GM19395 (cell line): ENCODE data around the gene BLOC1S4.
"Not testable (repeated sequence)": the region's sequence is repeated elsewhere in the genome, so short reads cannot be mapped to it uniquely, and the experiment has no call there.

ENCODE experiments used
- ATAC-seq: cut with Tn5 transposase; IDR thresholded peaks from one replicate; pipeline ENCODE4 v1.9.1; 2021; ENCODE audit warnings: mild to moderate bottlenecking, moderate library complexity; ENCODE audit not compliant: unreplicated experiment

The BLOC1S4 gene

DNA sequence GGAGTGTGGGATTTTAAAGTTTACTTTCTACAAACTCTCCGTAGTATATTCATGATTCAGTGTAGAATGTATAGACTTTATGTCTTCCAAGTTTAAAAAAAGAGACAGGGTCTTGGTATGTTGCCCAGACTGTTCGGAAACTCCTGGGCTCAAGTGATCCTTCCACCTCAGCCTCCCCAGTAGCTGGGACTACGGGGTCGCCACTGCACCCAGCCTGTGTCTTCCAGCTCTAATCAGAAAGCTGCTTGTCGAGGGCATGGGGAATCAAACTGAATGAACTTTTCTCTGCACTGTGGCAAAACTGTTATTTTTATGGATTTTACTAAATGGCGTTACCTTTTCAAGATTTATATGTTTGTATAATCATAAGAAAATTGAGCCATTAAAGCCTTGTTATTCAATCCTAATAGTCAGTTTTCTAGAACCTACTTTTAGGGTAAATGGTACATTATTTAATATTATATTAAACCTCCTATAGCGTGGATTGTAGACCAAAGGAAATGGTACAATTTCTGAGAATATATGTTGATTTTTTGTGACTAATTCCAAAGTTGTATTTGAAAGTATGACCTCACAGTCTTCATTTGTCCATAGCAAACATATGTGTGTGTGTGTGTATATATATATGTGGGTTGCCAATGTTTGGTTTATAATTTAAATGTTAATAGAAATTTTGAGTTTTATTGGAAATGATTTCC, 1.1 kb downstream of the BLOC1S4 start:
- no peak for ATAC-seq

DNA sequence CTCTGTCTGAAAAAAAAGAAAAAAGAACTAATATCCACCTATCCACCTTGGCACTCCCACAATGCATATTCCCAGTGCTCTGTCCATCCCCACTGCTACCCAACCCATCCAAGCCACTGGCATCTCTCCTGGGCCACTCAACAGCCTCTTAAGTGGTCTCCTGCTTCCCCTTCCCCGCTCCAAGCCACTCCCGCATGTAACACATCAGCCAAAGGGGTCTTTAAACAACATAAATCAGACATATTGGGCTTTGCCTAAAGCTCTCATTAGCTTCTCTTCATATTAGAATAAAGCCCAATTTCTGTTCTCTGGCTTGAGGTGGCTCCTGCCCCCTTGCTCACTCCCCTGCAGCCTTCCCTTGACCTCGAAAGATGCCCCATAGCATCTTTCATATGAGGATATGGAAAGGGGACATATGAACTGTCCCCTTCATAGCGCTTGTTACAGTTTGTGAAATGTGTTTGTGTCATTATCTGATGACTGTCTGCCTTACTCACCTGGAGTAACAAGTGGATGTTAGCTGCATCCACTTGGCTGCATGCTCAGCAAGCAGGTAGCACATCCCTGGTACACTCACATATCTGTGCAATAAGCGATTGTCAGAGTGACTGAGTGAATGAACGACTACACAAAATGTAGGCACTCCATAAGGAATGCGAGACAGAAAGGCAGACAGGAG, 3.1 kb downstream of the BLOC1S4 start:
- no peak for ATAC-seq

DNA sequence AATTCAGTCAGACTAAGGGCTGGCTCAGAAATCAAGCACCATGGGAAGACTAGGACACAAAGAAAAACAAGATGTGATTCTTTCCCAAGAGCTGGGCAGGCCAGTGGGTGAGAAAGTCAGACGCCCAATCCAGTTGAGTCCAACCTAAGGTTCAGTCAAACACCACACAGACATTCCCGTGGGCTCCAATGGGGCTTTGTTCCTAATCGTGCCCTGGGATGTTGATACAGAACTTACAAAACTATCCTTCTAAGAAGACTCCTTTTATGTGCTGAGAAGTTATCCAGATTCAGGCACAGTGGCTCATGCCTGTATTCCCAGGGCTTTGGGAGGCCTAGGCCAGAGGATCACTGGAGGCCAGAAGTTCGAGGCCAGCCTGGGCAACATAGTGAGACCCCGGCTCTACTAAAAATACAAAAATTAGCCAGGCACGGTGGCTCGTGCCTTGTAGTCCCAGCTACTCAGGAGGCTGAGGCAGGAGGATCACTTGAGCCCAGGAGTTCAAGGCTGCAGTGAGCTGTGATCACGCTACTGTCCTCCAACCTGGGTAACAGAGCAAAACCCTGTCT, 3.7 kb downstream of the BLOC1S4 start:
- no peak for ATAC-seq

DNA sequence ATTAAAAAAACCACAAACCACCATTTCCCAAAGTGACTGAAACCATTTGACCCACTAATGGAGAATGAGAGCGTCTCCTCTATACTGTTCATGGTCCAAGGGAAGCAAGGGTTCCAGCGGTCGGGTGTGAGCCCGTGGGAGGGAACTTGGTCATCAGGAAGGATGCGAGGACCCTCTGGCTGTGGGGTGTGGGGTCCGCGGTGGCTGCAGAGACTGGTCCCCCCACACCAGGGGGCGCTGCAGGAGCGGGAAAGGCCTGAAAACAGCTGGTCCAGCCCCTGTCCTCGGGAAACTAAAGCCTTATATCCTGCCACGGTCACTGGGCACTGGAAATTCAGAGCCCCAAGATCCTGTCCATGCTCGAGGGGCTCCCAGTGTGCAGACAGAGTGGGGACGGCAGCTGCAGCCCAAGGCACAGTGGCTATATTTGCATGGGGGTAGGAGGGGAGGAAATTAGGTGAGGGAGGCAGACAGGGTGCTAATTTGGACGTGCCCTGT, 4.3 kb downstream of the BLOC1S4 start:
- no peak for ATAC-seq

DNA sequence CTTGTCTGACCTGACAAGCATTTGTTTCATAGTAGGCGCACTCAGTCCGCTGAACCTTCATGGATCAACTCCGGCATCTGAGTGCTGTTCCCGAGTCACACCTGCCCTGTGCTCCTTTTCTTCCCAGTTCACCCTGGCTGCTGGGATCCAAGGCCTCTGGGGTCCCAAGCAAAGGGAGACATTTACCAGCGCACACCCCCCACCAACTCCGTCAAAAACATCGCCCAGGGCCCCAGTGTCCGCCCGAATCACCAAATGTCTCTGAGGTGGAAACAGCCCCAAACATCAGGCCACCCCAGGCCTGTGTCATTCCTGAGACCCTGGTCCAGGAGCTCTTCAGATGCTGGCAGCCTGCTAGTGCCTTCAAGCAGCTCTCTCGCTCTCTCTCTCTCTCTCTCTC, 5.1 kb downstream of the BLOC1S4 start:
- no peak for ATAC-seq

DNA sequence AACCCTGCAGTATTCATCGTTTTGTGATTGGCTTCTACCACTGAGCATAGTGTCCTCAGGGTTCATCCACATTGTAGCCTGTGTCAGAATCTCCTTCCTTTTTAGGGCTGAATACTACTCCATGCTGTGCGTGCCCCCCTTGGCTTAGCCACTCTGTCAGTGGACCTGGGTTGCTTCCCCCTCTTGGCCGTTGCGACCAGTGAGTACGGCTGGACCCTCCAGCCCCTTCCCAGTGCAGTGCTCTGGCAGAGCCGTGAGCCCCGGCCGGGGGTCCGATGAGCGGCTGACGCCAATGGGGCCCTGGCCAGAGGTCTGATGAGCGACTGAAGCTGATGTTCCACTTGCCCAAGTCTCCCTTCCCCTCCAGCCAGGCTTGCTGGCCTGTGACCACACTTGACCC, 6.9 kb downstream of the BLOC1S4 start:
- no peak for ATAC-seq

DNA sequence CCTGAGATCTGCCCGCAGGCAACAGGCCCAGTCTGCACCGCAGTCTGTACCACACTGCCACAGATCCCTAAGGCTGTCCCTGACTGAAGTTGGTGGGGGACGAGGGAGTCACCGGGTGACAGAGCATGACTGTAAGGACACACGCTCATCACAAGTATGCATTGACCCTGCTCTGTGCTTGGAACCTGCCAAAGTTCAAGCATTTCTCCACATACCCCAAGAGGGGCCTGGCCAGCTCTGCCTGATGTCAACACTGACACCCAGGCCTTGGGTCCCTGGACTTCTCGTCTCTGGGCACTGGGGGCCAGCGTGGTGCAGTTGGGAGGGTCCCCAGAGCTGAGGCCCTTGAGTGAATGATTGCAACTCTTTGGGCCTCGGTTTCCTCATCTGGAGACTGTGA, 7.9 kb downstream of the BLOC1S4 start:
- no peak for ATAC-seq

DNA sequence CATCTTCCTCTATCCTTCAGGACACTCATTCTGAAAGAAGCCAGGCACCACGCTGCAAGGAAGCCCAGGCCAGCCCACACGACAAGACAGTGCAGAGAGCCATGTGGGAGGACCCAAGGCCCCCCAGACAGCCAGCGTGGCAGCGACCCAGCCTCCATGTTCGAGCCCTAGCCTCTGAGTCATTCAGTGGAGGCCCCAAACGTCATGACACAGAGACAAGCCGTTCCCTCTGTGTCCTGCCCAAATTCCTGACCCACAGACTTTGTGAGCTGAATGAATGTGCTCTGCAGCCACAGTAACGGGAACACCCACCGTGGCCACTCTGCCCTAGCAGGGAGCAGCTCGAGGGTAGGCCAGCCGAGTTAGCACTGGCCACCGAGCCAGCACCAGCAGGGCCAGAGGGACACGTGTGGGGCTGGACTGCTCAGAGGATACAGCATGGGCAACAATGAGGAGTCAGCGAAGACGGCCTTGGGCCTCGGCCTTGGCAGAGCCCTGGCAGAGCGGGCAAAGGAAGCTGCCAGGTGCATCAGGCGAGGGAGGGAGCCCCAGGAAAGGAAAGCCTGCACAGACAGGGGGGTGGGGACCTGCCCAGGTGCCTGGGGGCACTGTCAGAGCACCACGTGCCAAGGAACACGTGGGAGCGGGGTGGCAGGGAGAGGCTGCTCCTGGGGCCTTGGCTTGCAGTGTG, 8.6 kb downstream of the BLOC1S4 start:
- ATAC-seq = no peak

DNA sequence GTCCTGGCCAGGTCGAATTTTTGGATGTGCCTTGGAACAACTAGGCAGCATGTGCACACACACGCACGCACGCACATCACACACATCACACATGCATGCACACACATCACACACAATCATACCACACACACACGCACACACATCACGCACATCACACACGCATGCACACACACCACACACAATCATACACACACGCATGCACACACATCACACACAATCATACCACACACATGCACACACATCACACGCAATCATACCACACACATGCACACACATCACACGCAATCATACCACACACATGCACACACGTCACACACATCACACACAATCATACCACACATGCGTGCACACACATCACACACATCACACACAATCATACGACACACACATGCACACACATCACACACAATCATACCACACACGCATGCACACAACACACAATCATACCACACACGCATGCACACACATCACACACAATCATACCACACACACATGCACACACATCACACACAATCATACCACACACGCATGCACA, 9.5 kb downstream of the BLOC1S4 start:
- not testable (repeated sequence) for ATAC-seq

DNA sequence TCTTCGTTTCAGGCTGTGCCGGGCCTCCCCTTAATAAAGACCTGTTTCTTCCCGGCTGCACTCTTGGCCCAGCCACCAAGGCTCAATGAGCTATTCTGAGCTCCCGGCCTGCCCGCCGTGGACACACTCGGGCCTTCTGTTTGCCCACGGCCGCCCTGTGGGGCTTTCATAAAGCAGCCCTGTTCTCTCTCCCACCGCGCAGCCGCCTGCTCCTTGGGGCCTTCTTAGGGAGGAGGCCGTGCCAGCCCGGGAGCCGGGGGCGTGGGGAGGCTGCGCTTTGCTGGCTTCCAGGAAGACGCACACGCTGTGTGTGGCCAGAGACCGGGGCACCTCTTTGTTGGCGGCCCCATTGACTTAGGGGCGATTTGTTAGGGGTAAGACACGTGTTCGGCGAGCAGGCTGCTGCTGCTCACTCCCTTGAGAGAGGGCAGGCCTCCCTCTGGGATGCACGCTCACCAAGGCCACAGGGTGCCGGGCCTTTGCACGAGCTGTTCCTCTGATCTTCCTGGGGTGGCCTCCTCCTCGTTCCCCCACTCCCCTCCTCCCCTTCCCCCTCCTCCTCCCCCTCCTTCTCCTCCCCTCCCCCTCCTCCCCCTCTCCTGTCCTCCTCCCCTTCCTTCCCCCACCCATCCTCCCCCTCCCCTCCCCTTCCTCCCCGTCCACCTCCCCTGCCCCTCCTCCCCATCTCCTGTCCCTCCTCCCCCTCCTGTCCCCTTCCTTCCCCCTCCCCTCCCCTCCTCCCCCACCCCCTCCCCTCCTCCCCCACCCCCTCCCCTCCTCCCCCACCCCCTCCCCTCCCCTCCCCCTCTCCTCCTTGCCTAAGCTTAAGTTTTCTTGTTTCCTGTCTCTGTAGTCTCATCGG, 11.3 kb downstream of the BLOC1S4 start:
- ATAC-seq = no peak

DNA sequence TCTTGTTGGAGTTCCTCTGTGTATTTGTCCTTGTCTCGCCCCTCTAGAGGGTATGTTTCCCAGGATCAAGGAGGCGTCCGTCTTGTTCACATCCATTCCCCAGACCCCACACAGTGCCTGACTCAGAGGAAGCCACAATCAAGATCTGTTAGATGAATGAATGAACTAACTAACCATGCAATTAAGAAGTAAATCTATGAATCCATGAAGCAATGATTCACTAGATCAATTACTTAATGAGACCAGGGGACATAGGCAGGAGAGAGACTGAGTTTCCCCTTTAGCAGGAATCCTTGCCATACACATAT, 11.9 kb downstream of the BLOC1S4 start:
- ATAC-seq = no peak

DNA sequence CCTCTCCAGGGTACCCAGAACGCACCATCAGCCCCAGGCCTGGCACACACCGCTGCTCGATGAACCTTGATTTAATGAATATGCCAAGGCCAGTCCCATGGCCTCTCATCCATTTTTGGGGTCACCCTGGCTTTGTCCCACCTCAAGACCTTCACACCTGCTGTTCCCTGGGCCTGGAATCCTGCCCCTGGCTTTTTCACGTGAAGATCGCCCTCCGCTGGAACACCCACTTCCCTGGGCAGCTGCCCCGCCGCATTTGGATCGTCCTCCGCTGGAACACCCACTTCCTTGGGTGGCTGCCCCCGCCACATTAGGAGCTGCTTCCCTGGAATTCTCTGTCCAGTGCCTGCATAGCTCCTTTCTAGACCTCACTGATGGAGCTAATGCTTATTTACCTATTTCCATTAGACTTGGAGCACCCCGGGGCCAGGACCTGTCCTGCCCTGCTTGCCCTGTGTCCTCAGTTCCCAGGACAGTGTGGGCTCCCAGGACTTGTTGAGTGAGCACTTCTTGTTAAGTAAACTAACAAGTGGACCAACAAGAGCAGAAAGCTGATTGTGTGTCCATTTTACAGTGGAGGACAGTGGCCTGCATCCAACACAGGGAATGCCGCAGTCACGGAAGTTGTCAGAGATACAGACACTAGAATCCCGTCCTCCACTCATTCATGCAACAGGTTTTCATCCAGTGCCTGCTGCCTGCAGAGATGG, 12.5 kb downstream of the BLOC1S4 start:
- ATAC-seq = no peak

DNA sequence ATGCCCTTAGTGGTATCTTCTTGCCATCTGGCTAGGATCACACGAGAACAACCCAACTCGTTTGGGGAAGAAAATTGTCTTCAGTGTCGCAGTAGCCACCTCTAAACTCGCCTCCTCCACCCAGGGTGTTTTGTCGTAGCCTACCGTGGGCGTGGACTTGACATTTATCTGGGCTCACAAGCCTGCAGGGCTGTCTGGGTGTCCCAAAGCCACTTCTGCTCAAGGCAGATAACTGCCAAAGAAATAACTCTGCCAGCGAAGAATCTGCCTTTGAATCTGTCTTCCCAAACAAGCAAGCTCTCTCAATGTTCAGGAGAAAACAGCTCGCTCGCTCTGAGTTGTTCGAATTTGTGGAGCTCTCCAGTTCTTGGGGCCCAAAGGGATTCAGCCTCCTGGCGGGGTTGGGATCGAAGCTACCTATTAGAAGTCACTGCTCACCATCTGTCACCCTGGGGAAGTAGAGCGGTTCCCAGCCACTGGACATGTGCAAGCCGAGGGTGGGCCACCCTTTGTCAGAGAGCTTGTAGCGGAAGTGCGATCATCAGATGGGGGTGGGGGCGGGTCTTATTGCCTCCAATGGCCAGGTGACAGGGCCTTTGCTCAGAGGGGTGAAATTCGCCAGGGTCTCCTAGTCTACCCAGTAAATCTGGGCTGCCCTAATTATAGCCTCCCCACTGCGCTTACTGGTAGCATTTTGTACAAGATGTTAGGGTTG, 14.8 kb downstream of the BLOC1S4 start:
- ATAC-seq = no peak

DNA sequence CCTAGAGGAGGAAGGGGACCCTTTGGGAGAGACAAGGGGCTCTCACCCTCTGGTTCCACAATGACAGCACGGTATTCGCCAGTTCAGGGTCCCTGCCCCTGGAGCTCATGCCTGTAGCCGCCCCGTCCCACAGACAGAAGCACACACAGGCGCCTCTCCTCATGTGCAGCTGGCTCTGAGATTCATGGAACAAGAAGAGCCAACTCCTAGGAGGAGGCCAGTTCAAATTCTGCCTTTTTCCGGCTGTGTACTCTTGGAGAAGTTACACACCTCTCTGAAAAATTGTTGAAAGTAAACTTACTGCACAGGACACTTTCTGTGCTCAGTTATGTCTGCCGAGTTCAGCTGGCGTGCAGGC, 15.3 kb downstream of the BLOC1S4 start:
- ATAC-seq = no peak

DNA sequence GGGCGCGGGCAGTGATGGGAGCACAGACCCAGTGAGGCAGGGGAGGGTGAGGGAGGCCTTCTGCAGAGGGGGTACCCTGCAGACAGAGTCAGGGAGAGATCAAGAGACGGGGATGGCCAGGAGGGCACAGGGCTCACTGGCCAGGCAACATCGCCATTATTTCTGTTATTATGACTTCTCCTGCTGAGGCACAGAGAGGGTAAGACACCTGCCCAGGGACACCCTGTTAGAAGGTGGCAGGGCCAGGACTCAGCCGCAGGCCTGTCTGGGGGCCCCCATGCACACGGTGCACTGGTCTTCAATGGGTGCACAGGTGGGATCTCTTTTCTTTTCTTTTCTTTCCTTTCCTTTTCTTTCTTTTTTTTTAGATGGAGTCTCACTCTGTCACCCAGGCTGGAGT, 15.8 kb downstream of the BLOC1S4 start:
- no peak for ATAC-seq

DNA sequence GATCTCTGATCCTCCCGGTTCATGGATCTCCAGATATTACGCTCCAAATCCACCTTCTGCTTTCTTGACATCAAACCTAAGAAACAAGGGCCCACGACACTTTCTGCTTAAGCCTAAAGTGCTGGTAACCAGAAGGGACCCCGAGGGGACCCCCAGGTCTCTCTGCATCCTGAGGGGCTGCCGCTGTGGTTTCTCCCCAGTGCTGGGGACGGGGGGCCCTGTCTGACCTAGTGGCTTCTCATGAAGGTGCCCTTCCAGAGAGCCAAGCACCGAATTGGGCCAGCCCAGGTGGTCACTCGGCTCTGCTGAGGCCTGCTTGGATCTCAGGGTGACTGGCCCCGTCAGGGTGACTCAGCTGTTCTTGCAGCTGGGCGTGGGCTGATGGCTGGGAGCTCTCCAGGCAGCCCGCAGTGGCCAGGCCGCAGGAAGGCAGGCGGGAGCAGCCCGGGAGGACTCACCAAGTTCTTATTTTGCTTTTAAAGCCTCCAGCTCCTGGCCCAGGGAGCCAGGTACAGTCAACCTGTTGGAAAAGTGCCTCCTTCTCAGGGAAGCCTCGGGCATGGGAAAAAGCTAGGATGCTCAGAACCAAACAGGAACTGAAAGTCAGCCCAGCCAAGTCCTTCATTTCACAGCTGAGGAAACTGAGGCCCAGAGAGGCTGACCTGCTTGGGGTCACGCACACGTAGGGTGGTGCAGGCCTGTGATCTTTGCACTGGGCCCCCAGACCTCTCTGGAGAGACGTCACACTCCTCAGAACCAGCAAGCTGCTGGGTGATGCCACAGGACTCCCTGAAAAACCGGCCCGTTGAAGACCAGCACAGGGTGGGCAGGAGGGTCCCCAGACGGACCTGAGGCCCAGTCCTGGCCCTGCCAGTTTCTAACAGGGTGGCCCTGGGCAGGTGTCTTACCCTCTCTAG, 16.7 kb downstream of the BLOC1S4 start:
- ATAC-seq = no peak

DNA sequence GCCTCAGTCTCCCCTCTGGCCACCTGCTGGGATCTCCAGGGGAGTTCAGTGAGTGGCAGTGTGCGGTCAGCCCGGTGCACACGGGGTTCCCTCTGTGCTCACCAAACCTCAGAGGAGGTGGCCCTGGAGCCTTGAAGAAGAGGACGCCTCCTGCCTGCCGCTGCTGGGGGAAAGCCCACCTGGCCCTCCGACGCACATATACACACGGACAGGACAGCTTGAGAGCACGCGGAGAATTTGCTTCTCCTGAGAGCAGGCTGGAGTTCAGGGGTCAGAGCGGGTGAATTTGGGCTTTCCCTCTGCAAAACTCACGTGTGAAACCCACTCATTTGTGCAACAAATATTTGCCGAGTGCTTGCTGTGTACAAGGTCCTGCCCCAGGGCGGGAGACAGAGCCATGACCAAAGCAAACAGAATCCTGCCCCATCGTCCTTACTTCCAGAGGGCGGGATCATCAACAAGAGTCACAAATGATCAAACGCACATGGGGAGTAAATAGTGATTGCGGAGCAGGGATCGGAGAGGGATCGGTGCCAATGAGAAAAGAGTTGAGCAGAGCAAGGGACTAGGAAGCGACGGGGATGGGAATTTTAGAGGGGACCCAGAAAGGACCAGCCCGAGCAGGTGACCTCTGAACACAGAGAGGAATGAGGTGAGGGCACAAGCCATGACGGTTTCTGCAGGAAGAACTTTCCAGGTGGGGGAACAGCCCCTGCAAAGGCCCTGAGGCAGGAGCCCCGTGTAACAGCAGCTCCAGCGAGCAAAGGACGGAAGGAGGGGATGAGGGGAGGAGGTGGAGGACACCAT, 17.6 kb downstream of the BLOC1S4 start:
- ATAC-seq = no peak
